Smooth muscle cell (in vitro differentiated cells): Measurements from ENCODE around the gene NHEJ1. TPM values are rescaled to one million over a fixed set of nuclear protein-coding genes. Genes with fewer than 3 reads are reported as not detected.

Experiments
- DNase-seq: peaks from one replicate; lab custom pipeline; 2025; ENCODE audit not compliant: unreplicated experiment; lab: John Stamatoyannopoulos, UW
- H2AFZ ChIP-seq: fragments of 200-600 bp; sonication (generic); 2 replicates; pipeline ENCODE4 v1.6.0; 2016; ENCODE audit warnings: antibody characterized with exemption, low read depth, mild to moderate bottlenecking
- H3F3A ChIP-seq: fragments of 200-600 bp; sonication (generic); 2 replicates; pipeline ENCODE4 v1.6.0; 2017; ENCODE audit warnings: antibody characterized with exemption, low read depth
- H3K27ac ChIP-seq: fragments of 200-600 bp; sonication (generic); 2 replicates; pipeline ENCODE4 v1.5.1; 2016; ENCODE audit warnings: low read depth, mild to moderate bottlenecking
- H3K27me3 ChIP-seq: fragments of 200-600 bp; sonication (generic); 2 replicates; pipeline ENCODE4 v1.6.1; 2016; ENCODE audit warnings: low read depth, mild to moderate bottlenecking
- H3K36me3 ChIP-seq: fragments of 200-600 bp; sonication (generic); 2 replicates; pipeline ENCODE4 v1.5.1; 2016; ENCODE audit warnings: low read depth
- H3K4me1 ChIP-seq: fragments of 200-600 bp; sonication (generic); 2 replicates; pipeline ENCODE4 v1.5.1; 2016; ENCODE audit warnings: low read depth
- H3K4me2 ChIP-seq: fragments of 200-600 bp; sonication (generic); 2 replicates; pipeline ENCODE4 v1.6.0; 2016; ENCODE audit warnings: mild to moderate bottlenecking
- H3K4me3 ChIP-seq: fragments of 200-600 bp; sonication (generic); 2 replicates; pipeline ENCODE4 v1.5.1; 2016; ENCODE audit warnings: mild to moderate bottlenecking
- H3K79me2 ChIP-seq: fragments of 200-600 bp; sonication (generic); 2 replicates; pipeline ENCODE4 v1.6.0; 2016; ENCODE audit warnings: low read depth, mild to moderate bottlenecking
- H3K9ac ChIP-seq: fragments of 200-600 bp; sonication (generic); 2 replicates; pipeline ENCODE4 v1.6.0; 2016; ENCODE audit warnings: low read depth
- H3K9me3 ChIP-seq: fragments of 200-600 bp; sonication (generic); replicated peaks from 2 replicates; pipeline ENCODE4 v1.5.1; 2016; ENCODE audit warnings: low read depth
- H4K20me1 ChIP-seq: fragments of 200-600 bp; sonication (generic); 2 replicates; pipeline ENCODE4 v1.6.0; 2016; ENCODE audit warnings: low read depth
- CTCF ChIP-seq: fragments of 200-600 bp; sonication (generic); IDR thresholded peaks from 2 replicates; pipeline ENCODE4 v1.5.1; 2017; ENCODE audit warnings: borderline replicate concordance, mild to moderate bottlenecking, antibody characterized with exemption; ENCODE audit not compliant: insufficient read depth, poor library complexity, severe bottlenecking
- WGBS: methylation state at CpG from one replicate; pipeline ENCODE4 v1.1.7; 2016; ENCODE audit warnings: low lambda C conversion rate; 5-methylcytosine and 5-hydroxymethylcytosine counted together
- polyA plus RNA-seq: library from polyadenylated mRNA; unstranded; fragments of >200 nt; fragmentation: Nextera tagmentation; extraction: Ambion mirVana; gene quantifications from 2 replicates; pipeline ENCODE4 v1.2.1, GENCODE V29; 2016
- total RNA-seq: library from RNA; depleted of rRNA; stranded (reverse); fragments of >200 nt; gene quantifications from 2 replicates; pipeline ENCODE4 v1.2.3, GENCODE V29; 2014

Gene NHEJ1
- total and polyA plus RNA-seq, 2 experiments from 2014 or later, result 6.0 to 8.5 TPM

- Histone ChIP-seq H3F3A (no peaks in the 10 kb centered on the region), H3K4me2 (peak overlapping the region; percentile 97), H3K36me3 (no peaks in the 10 kb centered on the region), H3K27ac (no peak overlapping the region), H3K4me3 (peak overlapping the region; percentile 92), H3K9ac (no peak overlapping the region), H3K27me3 (no peaks in the 10 kb centered on the region), H2AFZ (peak overlapping the region; percentile 89), H3K79me2 (no peaks in the 10 kb centered on the region), H4K20me1 (no peaks in the 10 kb centered on the region), H3K4me1 (peaks cover 4% of the 10 kb centered on the region), H3K9me3 (no peaks in the 10 kb centered on the region)
- 20% methylated on average over 18 of the region's 18 CpGs for WGBS
- DNase-seq, result no peak
- TF ChIP-seq CTCF, result no peak
These were observed 837 bp downstream of the NHEJ1 start for GRCh38 chr2:219159771-219160185.

- Histone ChIP-seq H3K4me1 (peaks cover 4% of the 10 kb centered on the region), H3K36me3 (peaks cover 3% of the 10 kb centered on the region), H3K79me2 (no peaks in the 10 kb centered on the region), H3K9ac (no peak overlapping the region), H3K27me3 (no peaks in the 10 kb centered on the region), H3F3A (no peaks in the 10 kb centered on the region), H4K20me1 (no peaks in the 10 kb centered on the region), H3K4me3 (no peak overlapping the region), H2AFZ (no peak overlapping the region), H3K27ac (no peak overlapping the region), H3K9me3 (no peaks in the 10 kb centered on the region), H3K4me2 (no peak overlapping the region)
- WGBS, result 86% methylated on average over 3 of the region's 3 CpGs
- no peak for TF ChIP-seq CTCF
- no peak for DNase-seq
These were observed 2.0 kb downstream of the NHEJ1 start for GRCh38 chr2:219158586-219158985.

GRCh38 chr2:219158025-219158424 lies 2.6 kb downstream of the NHEJ1 start:
- Histone ChIP-seq H3K4me3 (no peak overlapping the region), H3K79me2 (no peaks in the 10 kb centered on the region), H4K20me1 (no peaks in the 10 kb centered on the region), H3K27me3 (no peaks in the 10 kb centered on the region), H3K4me2 (no peak overlapping the region), H3K9ac (no peak overlapping the region), H3K4me1 (peaks cover 4% of the 10 kb centered on the region), H3K9me3 (no peaks in the 10 kb centered on the region), H3K36me3 (peaks cover 3% of the 10 kb centered on the region), H3F3A (no peaks in the 10 kb centered on the region), H3K27ac (no peak overlapping the region), H2AFZ (no peak overlapping the region)
- no peak for DNase-seq
- WGBS, result 94% methylated on average over 4 of the region's 4 CpGs
- TF ChIP-seq CTCF, result no peak

- TF ChIP-seq CTCF, result no peak
- DNase-seq, result no peak
- Histone ChIP-seq H4K20me1 (no peaks in the 10 kb centered on the region), H3K9me3 (no peaks in the 10 kb centered on the region), H3F3A (no peaks in the 10 kb centered on the region), H2AFZ (no peak overlapping the region), H3K4me3 (no peak overlapping the region), H3K36me3 (peaks cover 3% of the 10 kb centered on the region), H3K79me2 (no peaks in the 10 kb centered on the region), H3K9ac (no peak overlapping the region), H3K27ac (no peak overlapping the region), H3K27me3 (no peaks in the 10 kb centered on the region), H3K4me1 (peaks cover 4% of the 10 kb centered on the region), H3K4me2 (no peak overlapping the region)
- 84% methylated on average over 8 of the region's 8 CpGs for WGBS
These were observed 3.2 kb downstream of the NHEJ1 start for GRCh38 chr2:219157396-219157795.
